ENCODE results near the gene GMPS. TPM values are rescaled to one million over a fixed set of nuclear protein-coding genes. Genes with fewer than 3 reads are reported as not detected.
"Not testable (repeated sequence)": the region's sequence is repeated elsewhere in the genome, so short reads cannot be mapped to it uniquely, and the experiment has no call there.

Gene GMPS
- total RNA-seq, 6 donors from 2014 or later: 9.4 to 38.0 (median 28.5) TPM

DNA sequence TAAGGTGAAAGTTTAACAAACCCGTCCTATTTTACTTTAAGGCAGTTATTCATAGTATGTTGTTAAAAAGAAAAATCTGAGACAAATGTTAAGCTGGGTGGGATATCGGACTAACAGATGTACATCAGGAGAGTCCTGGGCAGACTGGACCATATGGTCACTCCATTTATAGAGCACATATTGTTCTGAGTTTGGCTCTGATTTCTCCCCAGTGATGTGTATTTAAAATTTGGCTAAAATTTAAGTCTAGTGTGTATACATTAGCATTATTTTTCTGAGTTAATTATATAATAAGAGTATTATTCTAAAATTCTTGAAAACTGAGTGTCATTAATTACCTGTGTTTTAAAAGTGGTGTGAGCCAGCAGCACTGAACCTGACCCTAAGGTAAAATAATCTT lies 6.1 kb downstream of the GMPS start:
- Histone ChIP-seq H3K4me3 (no peak overlapping the region), H3K9me3 (no peaks in the 10 kb centered on the region), H3K27ac (no peak overlapping the region), H3K4me1 (peaks cover 15 to 16% (median 16%) of the 10 kb centered on the region in 4 donors), H3K27me3 (no peaks in the 10 kb centered on the region), H3K36me3 (no peaks in the 10 kb centered on the region)
- DNase-seq (no peak), ATAC-seq (ENCODE audit: low FRiP score in 2 of 2) (no peak)
- 84 to 94% methylated on average over 2 of the region's 2 CpGs for WGBS, 2 donors
- TF ChIP-seq, protein P1, sequence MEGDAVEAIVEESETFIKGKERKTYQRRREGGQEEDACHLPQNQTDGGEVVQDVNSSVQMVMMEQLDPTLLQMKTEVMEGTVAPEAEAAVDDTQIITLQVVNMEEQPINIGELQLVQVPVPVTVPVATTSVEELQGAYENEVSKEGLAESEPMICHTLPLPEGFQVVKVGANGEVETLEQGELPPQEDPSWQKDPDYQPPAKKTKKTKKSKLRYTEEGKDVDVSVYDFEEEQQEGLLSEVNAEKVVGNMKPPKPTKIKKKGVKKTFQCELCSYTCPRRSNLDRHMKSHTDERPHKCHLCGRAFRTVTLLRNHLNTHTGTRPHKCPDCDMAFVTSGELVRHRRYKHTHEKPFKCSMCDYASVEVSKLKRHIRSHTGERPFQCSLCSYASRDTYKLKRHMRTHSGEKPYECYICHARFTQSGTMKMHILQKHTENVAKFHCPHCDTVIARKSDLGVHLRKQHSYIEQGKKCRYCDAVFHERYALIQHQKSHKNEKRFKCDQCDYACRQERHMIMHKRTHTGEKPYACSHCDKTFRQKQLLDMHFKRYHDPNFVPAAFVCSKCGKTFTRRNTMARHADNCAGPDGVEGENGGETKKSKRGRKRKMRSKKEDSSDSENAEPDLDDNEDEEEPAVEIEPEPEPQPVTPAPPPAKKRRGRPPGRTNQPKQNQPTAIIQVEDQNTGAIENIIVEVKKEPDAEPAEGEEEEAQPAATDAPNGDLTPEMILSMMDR (IDR thresholded peaks at IDR 0.05): no peak

DNA sequence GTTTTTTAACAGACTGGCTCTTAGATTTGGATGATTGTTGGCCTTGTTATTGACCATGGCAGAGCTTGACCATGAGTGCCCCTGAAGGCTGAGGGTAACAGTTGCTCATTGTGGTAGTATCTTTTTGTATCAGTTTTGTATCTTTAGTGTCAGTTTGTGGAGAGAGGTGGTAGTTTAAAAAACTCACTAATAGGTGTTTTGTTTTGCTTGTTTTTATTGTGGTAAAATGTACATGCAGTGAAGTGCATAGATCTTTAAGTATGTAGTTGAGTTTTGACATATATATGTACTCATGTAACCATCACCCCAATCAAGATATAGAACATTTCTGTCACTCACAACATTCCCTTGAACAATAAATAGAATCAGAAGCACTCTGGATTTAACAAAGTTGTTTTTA lies 9.8 kb downstream of the GMPS start:
- TF ChIP-seq EP300 (IDR thresholded peaks at IDR 0.05): no peak
- no peak for TF ChIP-seq POLR2A (IDR thresholded peaks at IDR 0.05)
- TF ChIP-seq, protein P1 (IDR thresholded peaks at IDR 0.05): no peak
- no peak for TF ChIP-seq POLR2AphosphoS5 (IDR thresholded peaks at IDR 0.05)

DNA sequence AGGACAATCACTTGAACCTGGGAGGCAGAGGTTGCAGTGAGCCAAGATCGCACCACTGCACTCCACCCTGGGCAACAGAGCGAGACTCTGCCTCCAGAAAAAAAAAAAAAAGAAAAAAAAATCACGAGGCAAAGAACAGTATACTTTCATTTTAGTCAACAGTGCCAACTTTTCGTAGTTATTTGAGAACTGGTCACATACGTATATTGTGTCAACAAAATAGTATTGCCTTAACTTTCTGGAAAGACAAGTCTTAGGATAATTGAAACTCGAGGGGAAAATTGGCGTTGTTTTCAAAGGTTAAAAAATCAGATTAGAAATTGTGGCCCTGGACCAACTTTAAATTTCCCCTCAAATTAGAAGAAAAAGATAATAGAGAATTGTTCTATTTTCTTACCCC lies 13.8 kb downstream of the GMPS start:
- WGBS, 2 donors: 79 to 83% methylated on average over 7 of the region's 7 CpGs
- Histone ChIP-seq H3K9me3 (no peaks in the 10 kb centered on the region), H3K27me3 (no peaks in the 10 kb centered on the region), H3K27ac (no peak overlapping the region), H3K4me1 (peaks cover 0 to 10% (median 5%) of the 10 kb centered on the region in 4 donors), H3K4me3 (no peak overlapping the region), H3K36me3 (no peaks in the 10 kb centered on the region)
- ATAC-seq (ENCODE audit: low FRiP score in 2 of 2): no peak
- TF ChIP-seq POLR2A (IDR thresholded peaks at IDR 0.05) (no peak), POLR2AphosphoS5 (IDR thresholded peaks at IDR 0.05) (no peak), EP300 (IDR thresholded peaks at IDR 0.05) (no peak)
- TF ChIP-seq, protein P1 (IDR thresholded peaks at IDR 0.05): no peak
- no peak for DNase-seq

More for the DNA sequence above, 9.8 kb downstream of the GMPS start:
- peaks cover 0 to 7% (median 0%) of the 10 kb centered on the region in 4 donors for H3K4me1 ChIP-seq
- ATAC-seq (ENCODE audit: low FRiP score in 2 of 2) (no peak), DNase-seq (no peak)
- H3K27me3 ChIP-seq: no peaks in the 10 kb centered on the region
- no peak overlapping the region for H3K4me3 ChIP-seq
- no peaks in the 10 kb centered on the region for H3K36me3 ChIP-seq
- no peaks in the 10 kb centered on the region for H3K9me3 ChIP-seq
- no peak overlapping the region for H3K27ac ChIP-seq

DNA sequence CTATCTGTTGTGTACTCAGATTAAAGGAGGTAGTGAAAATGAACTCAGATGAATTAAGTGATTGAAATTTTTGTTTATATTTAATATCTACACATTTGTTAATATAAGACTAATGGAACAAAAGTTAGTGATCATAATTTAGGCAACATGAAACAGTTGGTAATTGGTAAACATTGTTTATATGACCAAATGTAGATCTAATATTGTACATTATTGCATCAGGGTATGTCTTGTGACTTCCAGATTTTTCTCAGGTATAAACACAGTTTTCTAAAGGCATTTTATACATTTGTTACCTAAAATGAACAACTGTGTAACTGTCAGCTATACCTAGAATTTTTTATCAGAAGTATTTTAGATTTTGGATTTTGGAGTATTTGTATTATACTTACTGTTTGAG lies 14.8 kb downstream of the GMPS start:
- no peaks in the 10 kb centered on the region for H3K9me3 ChIP-seq
- ATAC-seq (ENCODE audit: low FRiP score in 2 of 2): no peak
- no peak overlapping the region for H3K27ac ChIP-seq
- no peak overlapping the region for H3K4me3 ChIP-seq
- peaks cover 1 to 14% (median 7%) of the 10 kb centered on the region in 4 donors for H3K4me1 ChIP-seq
- no peak for DNase-seq
- TF ChIP-seq EP300 (IDR thresholded peaks at IDR 0.05): no peak
- H3K27me3 ChIP-seq: no peaks in the 10 kb centered on the region
- H3K36me3 ChIP-seq: no peaks in the 10 kb centered on the region

DNA sequence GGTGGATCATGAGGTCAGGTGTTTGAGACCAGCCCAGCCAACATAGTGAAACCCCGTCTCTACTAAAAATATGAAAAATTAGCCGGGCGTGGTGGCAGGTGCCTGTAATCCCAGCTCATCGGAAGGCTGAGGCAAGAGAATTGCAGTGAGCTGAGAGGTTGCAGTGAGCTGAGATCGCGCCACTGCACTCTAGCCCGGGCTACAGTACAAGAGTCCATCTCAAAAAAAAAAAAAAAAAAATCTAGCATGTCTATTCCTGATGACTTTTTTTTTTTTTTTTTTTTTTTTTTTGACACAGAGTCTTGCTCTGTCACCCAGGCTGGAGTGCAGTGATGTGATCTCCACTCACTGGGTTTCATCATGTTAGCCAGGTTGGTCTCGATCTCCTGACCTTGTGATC lies 15.9 kb downstream of the GMPS start:
- not testable (repeated sequence) for H3K4me3 ChIP-seq
- 93 to 95% methylated on average over 7 to 8 of the region's 8 CpGs for WGBS, 2 donors

DNA sequence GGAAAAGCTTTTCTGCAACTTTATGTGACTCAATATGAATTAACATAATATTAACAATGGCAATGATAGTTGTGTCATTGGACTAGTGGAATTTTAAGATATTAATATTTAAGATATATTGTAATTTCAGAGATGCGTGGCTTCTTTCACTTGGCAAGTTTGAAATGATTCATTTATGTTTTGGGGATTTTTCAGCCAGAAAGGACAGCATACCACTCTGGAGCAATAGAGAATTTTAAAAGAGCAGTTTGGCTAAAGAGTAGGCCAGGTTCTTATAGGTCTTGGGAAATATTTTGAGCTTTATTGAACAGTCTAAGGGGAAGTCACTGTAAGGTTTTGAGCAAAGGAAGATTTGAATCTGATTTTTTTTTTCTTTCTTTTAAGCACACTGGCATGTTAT lies 16.5 kb downstream of the GMPS start:
- no peaks in the 10 kb centered on the region for H3K9me3 ChIP-seq
- no peaks in the 10 kb centered on the region for H3K36me3 ChIP-seq
- TF ChIP-seq EP300 (IDR thresholded peaks at IDR 0.05): no peak
- TF ChIP-seq, protein P1 (IDR thresholded peaks at IDR 0.05): no peak
- no peak for TF ChIP-seq POLR2A (IDR thresholded peaks at IDR 0.05)
- no peak for TF ChIP-seq POLR2AphosphoS5 (IDR thresholded peaks at IDR 0.05)
- H3K27me3 ChIP-seq: no peaks in the 10 kb centered on the region
- H3K27ac ChIP-seq: no peak overlapping the region
- ATAC-seq (ENCODE audit: low FRiP score in 2 of 2): no peak
- peaks cover 6 to 22% (median 13%) of the 10 kb centered on the region in 4 donors for H3K4me1 ChIP-seq
- 90 to 94% methylated on average over 1 of the region's 1 CpG for WGBS, 2 donors
- no peak for DNase-seq
- no peak overlapping the region for H3K4me3 ChIP-seq

More for the DNA sequence above, 15.9 kb downstream of the GMPS start:
- H3K4me1 ChIP-seq: peaks cover 6 to 22% (median 15%) of the 10 kb centered on the region in 4 donors
- not testable (repeated sequence) for DNase-seq; H3K27me3 ChIP-seq; H3K9me3 ChIP-seq; H3K27ac ChIP-seq; H3K36me3 ChIP-seq; ATAC-seq (ENCODE audit: low FRiP score in 2 of 2)
